ENCODE data around the gene KRTAP10-10. TPM values are rescaled to one million over a fixed set of nuclear protein-coding genes. Genes with fewer than 3 reads are reported as not detected.

Gene KRTAP10-10
- total and polyA plus RNA-seq, 10 donors, result not detected

DNA sequence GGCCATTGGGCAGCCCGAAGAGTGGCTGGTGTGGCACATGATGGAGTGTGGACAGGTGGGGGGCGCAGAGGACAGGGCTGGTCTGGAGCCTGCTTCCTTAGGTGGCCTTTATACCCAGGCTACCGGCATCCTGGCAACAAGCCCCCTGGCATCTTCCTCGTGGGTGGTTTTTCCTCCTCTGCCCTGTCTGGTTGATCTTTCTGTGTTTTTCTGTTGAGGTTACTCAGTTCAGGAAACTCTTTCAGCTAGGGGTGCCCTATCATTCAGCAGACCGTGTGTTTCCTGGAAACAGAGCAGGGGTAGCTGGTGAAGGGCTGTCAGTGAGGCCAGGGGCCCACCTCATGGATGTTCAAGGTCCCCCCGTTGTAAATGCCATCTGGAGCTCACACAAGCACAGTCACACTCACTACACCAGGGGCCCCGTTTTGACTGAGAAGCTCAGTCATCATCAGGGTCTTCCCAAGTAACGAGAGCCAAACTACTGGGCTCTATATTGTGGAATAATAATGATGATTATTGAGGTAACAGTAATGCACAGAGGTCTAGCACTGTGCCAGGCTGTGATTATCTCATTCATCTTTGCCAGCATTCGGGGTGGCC is 17.5 kb downstream of the KRTAP10-10 start, which contains the start of gene KRTAP12-4:
Gene KRTAP12-4 (minus strand): TSS at position 84 of the 600 bp plus-strand sequence. CDS start 45 bp downstream, at position 39.
- TF ChIP-seq POLR2A (IDR thresholded peaks at IDR 0.05) (no peak), POLR2AphosphoS5 (IDR thresholded peaks at IDR 0.05) (no peak)
- TF ChIP-seq, protein P1, sequence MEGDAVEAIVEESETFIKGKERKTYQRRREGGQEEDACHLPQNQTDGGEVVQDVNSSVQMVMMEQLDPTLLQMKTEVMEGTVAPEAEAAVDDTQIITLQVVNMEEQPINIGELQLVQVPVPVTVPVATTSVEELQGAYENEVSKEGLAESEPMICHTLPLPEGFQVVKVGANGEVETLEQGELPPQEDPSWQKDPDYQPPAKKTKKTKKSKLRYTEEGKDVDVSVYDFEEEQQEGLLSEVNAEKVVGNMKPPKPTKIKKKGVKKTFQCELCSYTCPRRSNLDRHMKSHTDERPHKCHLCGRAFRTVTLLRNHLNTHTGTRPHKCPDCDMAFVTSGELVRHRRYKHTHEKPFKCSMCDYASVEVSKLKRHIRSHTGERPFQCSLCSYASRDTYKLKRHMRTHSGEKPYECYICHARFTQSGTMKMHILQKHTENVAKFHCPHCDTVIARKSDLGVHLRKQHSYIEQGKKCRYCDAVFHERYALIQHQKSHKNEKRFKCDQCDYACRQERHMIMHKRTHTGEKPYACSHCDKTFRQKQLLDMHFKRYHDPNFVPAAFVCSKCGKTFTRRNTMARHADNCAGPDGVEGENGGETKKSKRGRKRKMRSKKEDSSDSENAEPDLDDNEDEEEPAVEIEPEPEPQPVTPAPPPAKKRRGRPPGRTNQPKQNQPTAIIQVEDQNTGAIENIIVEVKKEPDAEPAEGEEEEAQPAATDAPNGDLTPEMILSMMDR (IDR thresholded peaks at IDR 0.05 in 8 of 11, conservative IDR thresholded peaks at IDR 0.05 in 3 of 11), result no peak
- peaks cover 0 to 23% (median 14%) of the 10 kb centered on the region in 8 donors for H3K9me3 ChIP-seq
- no peak within 1 kb of the TSS for H3K4me3 ChIP-seq
- WGBS, 5 donors, result 53 to 63% (median 62%) methylated on average over 7 to 9 of the region's 9 CpGs
- peaks cover 0 to 21% (median 6%) of the 10 kb centered on the region in 6 donors for H3K4me1 ChIP-seq
- H3K36me3 ChIP-seq, result no peaks in the 10 kb centered on the region
- peak within 1 kb of the TSS in 7 of 8 donors; percentile 22 to 80 (median 52) for H3K27ac ChIP-seq
- intact Hi-C loops (cut with DNase I; ENCODE audit: low total_unique reads), result no loop called here
- DNase-seq, result no peak
- peaks cover 0 to 27% (median 0%) of the 10 kb centered on the region in 7 donors for H3K27me3 ChIP-seq (replicated peaks in 1 of 7)

DNA sequence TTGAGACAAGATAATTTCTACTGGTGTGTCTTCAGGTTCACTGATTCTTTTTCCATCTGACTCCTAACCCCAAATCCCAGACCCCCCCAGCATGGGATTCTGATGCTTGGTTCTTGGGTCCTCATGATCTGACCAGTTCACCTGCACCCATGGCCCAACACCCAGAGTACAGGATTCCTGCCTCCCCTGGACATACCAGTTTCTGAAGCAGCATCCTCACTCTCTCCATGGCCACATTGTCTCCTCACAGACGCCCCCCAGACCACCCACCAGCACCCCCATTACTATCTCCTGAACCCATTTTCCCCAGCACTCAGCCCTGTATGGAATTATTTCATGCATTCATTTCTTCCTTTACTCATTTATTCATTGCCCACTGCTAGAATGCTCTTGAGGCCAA is 19.7 kb downstream of the KRTAP10-10 start:
- intact Hi-C loops (cut with DNase I; ENCODE audit: low total_unique reads), result no loop called here
- WGBS, 5 donors, result 30 to 76% (median 61%) methylated on average over 1 of the region's 1 CpG
- TF ChIP-seq POLR2AphosphoS5 (IDR thresholded peaks at IDR 0.05) (no peak), POLR2A (IDR thresholded peaks at IDR 0.05) (no peak)
- Histone ChIP-seq H3K4me1 (peaks cover 0 to 21% (median 6%) of the 10 kb centered on the region in 6 donors), H3K27me3 (replicated peaks in 1 of 7) (peaks cover 0 to 29% (median 0%) of the 10 kb centered on the region in 7 donors), H3K9me3 (peaks cover 0 to 23% (median 14%) of the 10 kb centered on the region in 8 donors), H3K4me3 (peak overlapping the region in 1 of 8 donors; percentile 28), H3K27ac (peak overlapping the region; percentile 2 to 90 (median 72)), H3K36me3 (no peaks in the 10 kb centered on the region)
- DNase-seq, result no peak

DNA sequence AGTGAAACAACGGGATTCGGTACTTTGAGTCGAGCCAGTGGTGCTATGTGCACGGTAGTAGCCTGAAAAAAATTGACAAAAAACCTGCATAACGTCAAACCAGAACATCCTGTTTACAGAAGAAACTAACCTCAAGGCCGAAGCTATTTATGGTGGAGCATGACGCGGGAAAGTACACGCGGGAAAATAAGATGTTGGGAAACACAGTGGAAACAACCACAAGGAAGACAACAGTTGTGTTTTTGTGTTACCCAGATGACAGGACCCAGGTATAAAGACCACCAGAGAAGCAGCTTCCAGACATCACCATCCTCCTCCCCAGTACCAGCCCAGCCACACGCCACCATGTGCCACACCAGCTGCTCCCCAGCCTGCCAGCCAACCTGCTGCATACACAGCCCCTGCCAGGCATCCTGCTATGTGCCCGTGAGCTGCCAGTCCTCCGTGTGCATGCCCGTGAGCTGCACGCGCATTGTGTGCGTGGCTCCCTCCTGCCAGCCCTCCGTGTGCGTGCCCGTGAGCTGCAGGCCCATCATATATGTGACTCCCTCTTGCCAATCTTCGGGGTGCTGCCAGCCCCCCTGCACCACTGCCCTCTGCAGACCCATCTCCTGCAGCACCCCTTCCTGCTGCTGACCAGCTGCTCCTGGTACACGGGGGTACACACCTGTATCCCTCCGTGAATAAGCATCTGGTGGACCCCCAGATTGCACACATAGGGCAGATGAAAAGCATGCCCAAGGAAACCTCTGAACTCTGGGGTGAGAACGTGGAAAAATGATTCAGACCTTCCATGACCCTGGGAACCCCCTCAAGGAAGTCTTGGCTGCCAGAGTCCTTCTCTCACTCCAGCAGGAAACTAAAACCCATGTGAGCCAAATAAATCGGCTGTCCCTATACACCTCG is 20.7 kb downstream of the KRTAP10-10 start, which contains the start of gene KRTAP12-3:
Gene KRTAP12-3 (plus strand): TSS at position 298 of the 906 bp plus-strand sequence. CDS start 48 bp downstream, at position 346.
- Histone ChIP-seq H3K9me3 (peaks cover 0 to 24% (median 18%) of the 10 kb centered on the region in 8 donors), H3K4me3 (peak within 1 kb of the TSS in 1 of 8 donors; percentile 28), H3K4me1 (peaks cover 0 to 21% (median 6%) of the 10 kb centered on the region in 6 donors), H3K27ac (peak within 1 kb of the TSS; percentile 2 to 90 (median 72)), H3K27me3 (replicated peaks in 1 of 7) (peaks cover 0 to 29% (median 0%) of the 10 kb centered on the region in 7 donors), H3K36me3 (no peaks in the 10 kb centered on the region)
- no peak for TF ChIP-seq POLR2A (IDR thresholded peaks at IDR 0.05)
- peak; percentile 52 to 80 (median 69) for TF ChIP-seq POLR2AphosphoS5 (IDR thresholded peaks at IDR 0.05)
- 43 to 68% (median 62%) methylated on average over 16 to 26 of the region's 26 CpGs for WGBS, 5 donors
- DNase-seq, result peak; percentile 86
- intact Hi-C loops (cut with DNase I; ENCODE audit: low total_unique reads), result no loop called here

DNA sequence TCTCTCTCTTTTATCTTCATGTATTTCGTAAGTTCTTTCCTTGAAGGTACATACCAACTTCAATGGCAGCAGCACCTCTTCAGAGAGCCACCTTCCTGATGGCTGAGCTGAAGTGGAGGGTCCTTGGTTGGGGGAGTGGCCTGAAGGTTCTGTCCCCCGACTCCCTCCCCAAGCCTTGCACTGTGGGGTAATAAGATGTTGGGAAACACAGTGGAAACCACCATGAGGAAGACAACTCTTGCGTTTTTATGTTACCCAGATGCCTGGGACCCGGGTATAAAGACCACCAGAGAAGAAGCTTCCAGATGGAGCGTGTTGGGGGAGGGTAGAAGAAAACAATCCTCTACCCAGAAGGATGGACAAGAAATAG is 21.4 kb downstream of the KRTAP10-10 start:
- no peaks in the 10 kb centered on the region for H3K36me3 ChIP-seq
- no peak overlapping the region for H3K4me3 ChIP-seq
- no peak for DNase-seq
- peak overlapping the region; percentile 2 to 90 (median 72) for H3K27ac ChIP-seq
- 67 to 84% (median 72%) methylated on average over 5 of the region's 5 CpGs for WGBS, 5 donors
- H3K4me1 ChIP-seq, result peaks cover 0 to 21% (median 6%) of the 10 kb centered on the region in 6 donors
- H3K9me3 ChIP-seq, result peaks cover 0 to 30% (median 21%) of the 10 kb centered on the region in 8 donors
- intact Hi-C loops (cut with DNase I; ENCODE audit: low total_unique reads), result no loop called here
- peaks cover 0 to 29% (median 0%) of the 10 kb centered on the region in 7 donors for H3K27me3 ChIP-seq (replicated peaks in 1 of 7)
- TF ChIP-seq, protein P1 (IDR thresholded peaks at IDR 0.05 in 8 of 11, conservative IDR thresholded peaks at IDR 0.05 in 3 of 11), result no peak
- no peak for TF ChIP-seq POLR2A (IDR thresholded peaks at IDR 0.05)
- no peak for TF ChIP-seq POLR2AphosphoS5 (IDR thresholded peaks at IDR 0.05)
